Prostate gland (tissue), 2 donors: ENCODE data around the gene CBLN1.

Experiments used
- POLR2A ChIP-seq: fragments of 450-650 bp; IDR thresholded peaks from one replicate; pipeline ENCODE4 v1.6.1; 2016; ENCODE audit warnings: antibody characterized with exemption, mild to moderate bottlenecking
- POLR2AphosphoS5 ChIP-seq: sonication (generic); formaldehyde crosslinking; IDR thresholded peaks from one replicate; pipeline ENCODE4 v1.6.1; 2017; ENCODE audit warnings: antibody characterized with exemption
- TF ChIP-seq, protein P1 (sequence below), 4 experiments: fragments of 200-600 bp in 2 of 4; fragments of 450-650 bp in 2 of 4; sonication (generic) in 2 of 4; IDR thresholded peaks; 1 replicate in 3 of 4; 2 replicates in 1 of 4; pipeline ENCODE4 v1.5.1; 2016 to 2019; ENCODE audit warnings: antibody characterized with exemption in 4 of 4, mild to moderate bottlenecking in 2 of 4, moderate library complexity in 2 of 4

DNA sequence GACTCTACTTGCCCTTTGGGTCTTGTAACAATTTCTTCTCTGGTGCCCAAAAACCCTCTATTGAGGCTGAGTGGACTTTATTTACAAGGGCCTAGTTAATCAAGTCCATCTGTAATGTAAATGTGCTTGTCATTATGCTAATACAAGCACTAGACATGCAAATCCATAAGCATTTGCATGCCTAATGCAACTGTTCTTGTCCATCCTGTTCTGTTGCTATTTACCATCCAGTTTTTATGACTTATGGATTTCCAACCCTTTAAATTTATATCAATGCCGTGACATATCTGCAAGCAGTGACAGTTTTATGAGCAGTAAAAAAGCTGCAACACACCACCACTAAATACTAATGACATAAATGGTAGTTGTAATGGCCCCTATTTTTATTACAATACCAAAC lies 33.4 kb downstream of the CBLN1 start:
- TF ChIP-seq, protein P1, sequence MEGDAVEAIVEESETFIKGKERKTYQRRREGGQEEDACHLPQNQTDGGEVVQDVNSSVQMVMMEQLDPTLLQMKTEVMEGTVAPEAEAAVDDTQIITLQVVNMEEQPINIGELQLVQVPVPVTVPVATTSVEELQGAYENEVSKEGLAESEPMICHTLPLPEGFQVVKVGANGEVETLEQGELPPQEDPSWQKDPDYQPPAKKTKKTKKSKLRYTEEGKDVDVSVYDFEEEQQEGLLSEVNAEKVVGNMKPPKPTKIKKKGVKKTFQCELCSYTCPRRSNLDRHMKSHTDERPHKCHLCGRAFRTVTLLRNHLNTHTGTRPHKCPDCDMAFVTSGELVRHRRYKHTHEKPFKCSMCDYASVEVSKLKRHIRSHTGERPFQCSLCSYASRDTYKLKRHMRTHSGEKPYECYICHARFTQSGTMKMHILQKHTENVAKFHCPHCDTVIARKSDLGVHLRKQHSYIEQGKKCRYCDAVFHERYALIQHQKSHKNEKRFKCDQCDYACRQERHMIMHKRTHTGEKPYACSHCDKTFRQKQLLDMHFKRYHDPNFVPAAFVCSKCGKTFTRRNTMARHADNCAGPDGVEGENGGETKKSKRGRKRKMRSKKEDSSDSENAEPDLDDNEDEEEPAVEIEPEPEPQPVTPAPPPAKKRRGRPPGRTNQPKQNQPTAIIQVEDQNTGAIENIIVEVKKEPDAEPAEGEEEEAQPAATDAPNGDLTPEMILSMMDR (IDR thresholded peaks at IDR 0.05): no peak
- TF ChIP-seq POLR2A: no peak
- no peak for TF ChIP-seq POLR2AphosphoS5
